Activated naive CD8-positive, alpha-beta T cell treated with anti-CD3 and anti-CD28 coated beads, Interleukin-2, amount 10 ng/mL, durations not matched to agents 7 days and 5 days (primary cell): Measurements from ENCODE around the gene RXFP2. TPM values are rescaled to one million over a fixed set of nuclear protein-coding genes. Genes with fewer than 3 reads are reported as not detected.

Experiments used
- ATAC-seq: fragments of 150-1000 bp; cut with Tn5 transposase; one replicate; pipeline ENCODE4 v1.10.0; 2021; ENCODE audit warnings: low read depth, moderate library complexity
- POLR2A ChIA-PET: fragments of 350-600 bp; sonication (Branson Sonifier 250); formaldehyde crosslinking; loops from one replicate; lab custom pipeline; 2021; ENCODE audit warnings: antibody characterized with exemption; lab: Charles Lee
- DNase-seq: peaks from one replicate; pipeline ENCODE4 v3.0.0; 2021
- H3K27ac Mint-ChIP-seq: one replicate; pipeline ENCODE4 v1.8.0; 2022; ENCODE audit warnings: mild to moderate bottlenecking, mixed read lengths
- H3K27me3 Mint-ChIP-seq: one replicate; pipeline ENCODE4 v1.8.0; 2022; ENCODE audit warnings: mild to moderate bottlenecking, moderate library complexity, mixed read lengths
- H3K36me3 Mint-ChIP-seq: one replicate; pipeline ENCODE4 v1.8.0; 2021; ENCODE audit warnings: mild to moderate bottlenecking, mixed read lengths
- H3K4me1 Mint-ChIP-seq: one replicate; pipeline ENCODE4 v1.8.0; 2021; ENCODE audit warnings: mixed read lengths
- H3K4me3 Mint-ChIP-seq: one replicate; pipeline ENCODE4 v1.8.0; 2022; ENCODE audit warnings: mild to moderate bottlenecking, moderate library complexity, mixed read lengths
- H3K9me3 Mint-ChIP-seq: one replicate; pipeline ENCODE4 v1.8.0; 2021; ENCODE audit warnings: mixed read lengths
- total RNA-seq, 2 experiments: library from RNA; stranded (reverse); gene quantifications; one replicate each; pipeline ENCODE4 v1.2.3, GENCODE V29; 2021

The RXFP2 gene, protein sequence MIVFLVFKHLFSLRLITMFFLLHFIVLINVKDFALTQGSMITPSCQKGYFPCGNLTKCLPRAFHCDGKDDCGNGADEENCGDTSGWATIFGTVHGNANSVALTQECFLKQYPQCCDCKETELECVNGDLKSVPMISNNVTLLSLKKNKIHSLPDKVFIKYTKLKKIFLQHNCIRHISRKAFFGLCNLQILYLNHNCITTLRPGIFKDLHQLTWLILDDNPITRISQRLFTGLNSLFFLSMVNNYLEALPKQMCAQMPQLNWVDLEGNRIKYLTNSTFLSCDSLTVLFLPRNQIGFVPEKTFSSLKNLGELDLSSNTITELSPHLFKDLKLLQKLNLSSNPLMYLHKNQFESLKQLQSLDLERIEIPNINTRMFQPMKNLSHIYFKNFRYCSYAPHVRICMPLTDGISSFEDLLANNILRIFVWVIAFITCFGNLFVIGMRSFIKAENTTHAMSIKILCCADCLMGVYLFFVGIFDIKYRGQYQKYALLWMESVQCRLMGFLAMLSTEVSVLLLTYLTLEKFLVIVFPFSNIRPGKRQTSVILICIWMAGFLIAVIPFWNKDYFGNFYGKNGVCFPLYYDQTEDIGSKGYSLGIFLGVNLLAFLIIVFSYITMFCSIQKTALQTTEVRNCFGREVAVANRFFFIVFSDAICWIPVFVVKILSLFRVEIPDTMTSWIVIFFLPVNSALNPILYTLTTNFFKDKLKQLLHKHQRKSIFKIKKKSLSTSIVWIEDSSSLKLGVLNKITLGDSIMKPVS
- total RNA-seq = not detected

- Mint-ChIP-seq H3K27me3 (peaks cover 7% of the 10 kb centered on the region), H3K36me3 (no peaks in the 10 kb centered on the region), H3K9me3 (no peaks in the 10 kb centered on the region), H3K4me1 (peaks cover 3% of the 10 kb centered on the region), H3K27ac (no peak within 1 kb of the TSS), H3K4me3 (no peak within 1 kb of the TSS)
- DNase-seq (no peak), ATAC-seq (no peak)
- POLR2A ChIA-PET = no interaction called here
These were observed at the start of gene RXFP2 for GRCh38 chr13:31739226-31739625. Gene RXFP2, plus strand, starts transcription at chr13:31739526. Its CDS starts 87 bp downstream, at chr13:31739613.

DNA sequence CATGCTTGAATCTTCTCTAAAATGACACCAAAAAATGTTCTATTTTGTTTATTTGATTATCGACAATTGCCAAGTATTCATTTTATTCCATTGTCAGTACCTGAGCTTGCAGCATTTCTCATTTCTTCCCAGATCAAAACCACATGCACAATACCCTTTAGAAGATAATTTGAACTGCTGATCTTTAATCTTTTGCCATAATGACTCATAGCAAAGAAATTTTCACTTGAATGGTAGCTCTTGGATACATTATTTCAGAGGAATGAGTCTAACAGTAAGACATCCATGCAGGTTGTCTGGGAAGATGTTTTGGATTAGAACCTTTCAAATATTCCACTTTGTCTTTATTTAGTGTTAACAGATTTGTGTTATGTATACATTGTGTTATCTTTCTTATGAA is 42.0 kb upstream of the RXFP2 start:
- ATAC-seq = no peak
- Mint-ChIP-seq H3K9me3 (peaks cover 6% of the 10 kb centered on the region), H3K4me3 (no peak overlapping the region), H3K27ac (no peak overlapping the region), H3K36me3 (no peaks in the 10 kb centered on the region), H3K27me3 (no peaks in the 10 kb centered on the region), H3K4me1 (no peaks in the 10 kb centered on the region)
- DNase-seq = no peak
- POLR2A ChIA-PET = no interaction called here

DNA sequence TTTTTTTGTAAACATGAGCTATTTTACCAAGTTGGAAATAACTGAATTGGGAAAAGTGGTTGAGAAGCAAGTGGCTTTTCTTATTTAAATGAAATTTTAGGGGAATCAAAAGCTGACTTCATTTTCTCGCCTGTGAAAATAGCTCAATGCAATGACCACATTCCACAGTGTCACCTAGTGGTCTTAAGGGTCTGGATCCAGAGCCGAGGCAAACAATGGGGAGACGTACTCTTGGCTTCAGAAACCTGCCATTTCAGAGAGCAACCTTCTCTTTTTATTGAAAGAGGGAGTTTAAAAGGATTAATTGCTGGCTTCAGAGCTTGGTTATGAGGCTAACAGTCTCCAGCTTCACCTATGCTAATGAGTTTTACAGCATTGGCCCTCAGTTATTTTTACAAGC is 39.7 kb upstream of the RXFP2 start:
- DNase-seq (no peak), ATAC-seq (no peak)
- no peaks in the 10 kb centered on the region for H3K36me3 Mint-ChIP-seq
- no peak overlapping the region for H3K27ac Mint-ChIP-seq
- H3K4me1 Mint-ChIP-seq = no peaks in the 10 kb centered on the region
- peaks cover 4% of the 10 kb centered on the region for H3K9me3 Mint-ChIP-seq
- POLR2A ChIA-PET = no interaction called here
- H3K27me3 Mint-ChIP-seq = peaks cover 2% of the 10 kb centered on the region
- no peak overlapping the region for H3K4me3 Mint-ChIP-seq

DNA sequence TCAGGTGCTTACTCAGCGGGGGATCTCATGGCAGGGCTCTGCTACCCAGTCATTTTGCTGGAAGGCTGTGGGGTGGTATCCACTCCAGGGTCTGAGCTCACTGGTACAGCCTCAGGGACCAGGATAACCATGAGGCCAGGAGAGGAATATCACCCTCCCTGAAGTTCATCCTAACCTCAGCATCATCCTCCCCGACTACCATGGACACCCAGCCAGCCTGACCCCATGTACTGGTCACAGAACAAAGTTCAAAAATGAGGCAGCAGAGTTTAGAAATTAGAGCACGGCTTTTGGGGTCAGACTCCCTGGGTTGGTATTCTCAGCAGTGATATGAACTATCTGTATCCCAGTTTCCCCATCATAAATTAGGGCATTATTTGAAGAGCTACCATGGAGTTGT is 35.5 kb upstream of the RXFP2 start:
- POLR2A ChIA-PET = no interaction called here
- peaks cover 4% of the 10 kb centered on the region for H3K27me3 Mint-ChIP-seq
- H3K36me3 Mint-ChIP-seq = no peaks in the 10 kb centered on the region
- no peak for DNase-seq
- no peak for ATAC-seq
- H3K4me1 Mint-ChIP-seq = no peaks in the 10 kb centered on the region
- H3K4me3 Mint-ChIP-seq = no peak overlapping the region
- peaks cover 1% of the 10 kb centered on the region for H3K9me3 Mint-ChIP-seq
- no peak overlapping the region for H3K27ac Mint-ChIP-seq

DNA sequence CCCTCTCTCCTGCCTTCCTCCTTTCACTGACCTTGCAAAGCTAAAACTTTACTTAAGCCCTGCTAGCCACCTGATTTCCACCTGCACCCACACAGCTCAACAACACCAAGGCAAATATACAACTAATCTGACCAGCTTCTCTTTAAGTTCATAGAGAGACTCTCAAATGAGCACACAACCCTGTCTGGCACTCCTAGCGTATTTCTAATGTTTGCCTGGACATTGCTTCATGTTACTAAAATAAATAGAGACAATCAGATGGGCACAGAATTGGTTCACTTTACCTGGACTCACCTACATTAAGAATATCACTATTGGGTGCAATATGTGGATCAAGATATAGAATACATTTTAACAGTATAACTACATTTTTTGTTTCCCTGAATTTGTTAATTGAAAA is 33.2 kb upstream of the RXFP2 start:
- H3K4me3 Mint-ChIP-seq = no peak overlapping the region
- DNase-seq = no peak
- H3K9me3 Mint-ChIP-seq = no peaks in the 10 kb centered on the region
- no peaks in the 10 kb centered on the region for H3K36me3 Mint-ChIP-seq
- H3K27me3 Mint-ChIP-seq = peaks cover 4% of the 10 kb centered on the region
- no peaks in the 10 kb centered on the region for H3K4me1 Mint-ChIP-seq
- no peak for ATAC-seq
- POLR2A ChIA-PET = no interaction called here
- no peak overlapping the region for H3K27ac Mint-ChIP-seq

DNA sequence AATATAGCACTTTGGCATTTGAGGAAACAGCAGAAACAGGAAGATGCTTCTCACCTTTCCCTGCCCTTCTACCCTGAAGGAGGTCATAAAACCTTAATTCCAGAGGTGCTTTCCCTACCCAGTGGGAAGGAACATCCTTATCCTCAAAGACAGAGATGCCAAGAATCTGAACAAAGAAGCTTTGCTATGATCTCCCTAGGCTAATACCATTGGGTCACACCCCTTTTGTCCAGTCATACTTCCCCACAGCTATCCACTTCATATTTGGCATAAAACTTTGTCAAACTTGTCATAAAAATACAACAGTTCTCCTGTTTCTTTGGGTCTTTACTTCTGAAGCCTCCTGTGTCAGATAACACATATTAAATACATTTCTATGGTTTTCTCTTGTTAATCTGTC is 21.7 kb upstream of the RXFP2 start:
- Mint-ChIP-seq H3K4me3 (no peak overlapping the region), H3K27me3 (no peaks in the 10 kb centered on the region), H3K36me3 (no peaks in the 10 kb centered on the region), H3K27ac (no peak overlapping the region), H3K4me1 (no peaks in the 10 kb centered on the region), H3K9me3 (no peaks in the 10 kb centered on the region)
- POLR2A ChIA-PET = no interaction called here
- DNase-seq (no peak), ATAC-seq (no peak)

DNA sequence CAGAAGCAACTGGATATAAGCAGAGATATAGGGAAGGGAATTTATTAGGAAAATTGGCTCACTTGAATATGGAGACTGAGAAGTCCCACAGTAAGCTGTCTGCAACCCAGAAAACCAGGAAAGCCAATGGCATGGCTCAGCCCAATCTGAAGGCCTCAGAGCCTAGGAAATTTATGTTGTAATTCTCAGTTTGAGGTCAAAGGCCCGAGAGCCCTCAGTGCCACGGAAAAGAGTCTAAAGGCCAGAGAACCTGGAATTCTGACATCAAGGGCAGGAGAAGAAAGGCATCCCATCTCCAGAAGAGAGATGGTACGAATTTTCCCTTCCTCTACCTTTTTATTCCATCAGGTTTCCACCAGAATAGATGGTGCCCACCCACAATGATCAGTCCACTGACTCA is 20.1 kb upstream of the RXFP2 start:
- no peak overlapping the region for H3K4me3 Mint-ChIP-seq
- no peak for DNase-seq
- no peak overlapping the region for H3K27ac Mint-ChIP-seq
- POLR2A ChIA-PET = no interaction called here
- no peak for ATAC-seq
- no peaks in the 10 kb centered on the region for H3K27me3 Mint-ChIP-seq
- H3K36me3 Mint-ChIP-seq = no peaks in the 10 kb centered on the region
- no peaks in the 10 kb centered on the region for H3K4me1 Mint-ChIP-seq
- H3K9me3 Mint-ChIP-seq = no peaks in the 10 kb centered on the region

DNA sequence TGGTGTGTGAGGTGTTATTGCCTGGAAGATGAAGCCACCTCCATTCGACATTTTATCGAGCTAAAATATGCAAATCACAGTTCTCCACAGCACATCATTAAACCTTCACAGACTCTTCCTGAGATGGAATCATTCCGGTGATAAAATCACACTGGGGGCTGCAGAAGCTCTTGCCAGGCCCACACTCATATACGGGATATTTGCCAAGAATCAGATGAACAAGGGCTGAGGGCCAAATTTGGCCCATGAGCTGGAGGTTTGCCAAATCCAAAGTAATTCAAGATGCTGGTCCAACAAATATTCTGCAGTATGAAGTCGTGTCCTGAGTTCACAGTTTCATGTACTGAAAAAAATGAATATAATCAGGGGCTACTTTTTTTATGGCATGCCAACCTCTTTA is 16.7 kb upstream of the RXFP2 start:
- no peaks in the 10 kb centered on the region for H3K36me3 Mint-ChIP-seq
- H3K4me3 Mint-ChIP-seq = no peak overlapping the region
- H3K27me3 Mint-ChIP-seq = peaks cover 3% of the 10 kb centered on the region
- H3K27ac Mint-ChIP-seq = no peak overlapping the region
- POLR2A ChIA-PET = no interaction called here
- ATAC-seq (no peak), DNase-seq (no peak)
- H3K9me3 Mint-ChIP-seq = no peaks in the 10 kb centered on the region
- no peaks in the 10 kb centered on the region for H3K4me1 Mint-ChIP-seq

GRCh38 chr13:31725841-31726240 is 13.5 kb upstream of the RXFP2 start:
- H3K27ac Mint-ChIP-seq = no peak overlapping the region

GRCh38 chr13:31731921-31732320 is 7.4 kb upstream of the RXFP2 start:
- Mint-ChIP-seq H3K36me3 (no peaks in the 10 kb centered on the region), H3K4me3 (no peak overlapping the region), H3K27me3 (peaks cover 5% of the 10 kb centered on the region), H3K9me3 (no peaks in the 10 kb centered on the region), H3K4me1 (no peaks in the 10 kb centered on the region), H3K27ac (no peak overlapping the region)
- no peak for ATAC-seq
- DNase-seq = no peak
- POLR2A ChIA-PET = no interaction called here

More at GRCh38 chr13:31725841-31726240, 13.5 kb upstream of the RXFP2 start:
- Mint-ChIP-seq H3K27me3 (peaks cover 3% of the 10 kb centered on the region), H3K4me1 (no peaks in the 10 kb centered on the region), H3K36me3 (no peaks in the 10 kb centered on the region), H3K9me3 (no peaks in the 10 kb centered on the region), H3K4me3 (no peak overlapping the region)
- POLR2A ChIA-PET = no interaction called here
- DNase-seq (no peak), ATAC-seq (no peak)

GRCh38 chr13:31733066-31733465 is 6.3 kb upstream of the RXFP2 start:
- Mint-ChIP-seq H3K4me1 (no peaks in the 10 kb centered on the region), H3K27me3 (peaks cover 2% of the 10 kb centered on the region), H3K9me3 (no peaks in the 10 kb centered on the region), H3K4me3 (no peak overlapping the region), H3K36me3 (no peaks in the 10 kb centered on the region), H3K27ac (no peak overlapping the region)
- no peak for ATAC-seq
- POLR2A ChIA-PET = interaction anchor here (0.6 kb wide), 1 partner anchor 496 kb away, joined by 3 read pairs; no protein-coding TSS in a partner anchor
- no peak for DNase-seq

DNA sequence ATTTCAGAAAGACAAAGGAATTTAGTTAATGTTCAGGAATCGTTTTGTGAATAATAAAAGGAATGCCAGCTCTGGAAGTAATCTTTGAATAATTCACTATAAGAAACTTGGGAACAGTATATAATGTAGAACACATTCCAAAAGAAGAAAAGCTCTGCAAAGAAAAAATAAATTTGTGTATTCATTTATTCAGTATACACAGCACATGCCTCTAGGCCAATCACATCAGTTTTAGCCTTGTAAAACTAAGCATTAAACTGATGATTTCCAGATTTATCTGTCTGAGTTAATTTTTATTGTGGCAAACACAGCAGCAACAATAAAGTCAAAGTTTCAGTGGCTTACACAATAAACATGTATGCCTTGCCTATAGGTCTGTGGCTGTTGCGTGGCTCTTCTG is 5.7 kb upstream of the RXFP2 start:
- H3K9me3 Mint-ChIP-seq = no peaks in the 10 kb centered on the region
- H3K4me3 Mint-ChIP-seq = no peak overlapping the region
- POLR2A ChIA-PET = interaction anchor here (0.6 kb wide), 1 partner anchor 497 kb away, joined by 3 read pairs; no protein-coding TSS in a partner anchor
- DNase-seq = no peak
- peaks cover 2% of the 10 kb centered on the region for H3K27me3 Mint-ChIP-seq
- ATAC-seq = no peak
- no peak overlapping the region for H3K27ac Mint-ChIP-seq
- H3K4me1 Mint-ChIP-seq = no peaks in the 10 kb centered on the region
- H3K36me3 Mint-ChIP-seq = no peaks in the 10 kb centered on the region

GRCh38 chr13:31742097-31742734 is 2.9 kb downstream of the RXFP2 start:
- ATAC-seq = peak; percentile 68
- Mint-ChIP-seq H3K4me3 (peak overlapping the region; percentile 62), H3K27ac (no peak overlapping the region), H3K27me3 (peaks cover 7% of the 10 kb centered on the region), H3K36me3 (no peaks in the 10 kb centered on the region), H3K4me1 (peaks cover 3% of the 10 kb centered on the region), H3K9me3 (no peaks in the 10 kb centered on the region)
- peak; percentile 49 for DNase-seq
- POLR2A ChIA-PET = no interaction called here
